ENCODE data around the gene GUCY2D.

Gene GUCY2D

GRCh38 chr17:8069587-8069860 is 67.1 kb downstream of the GUCY2D start:
- TF ChIP-seq POLR2AphosphoS5 (IDR thresholded peaks at IDR 0.05; ENCODE audit: borderline replicate concordance, low read depth, low read length) (no peak), EZH2 (IDR thresholded peaks at IDR 0.05) (no peak), FOXP2 (optimal IDR thresholded peaks at IDR 0.05; ENCODE audit: control extremely low read depth, extremely low read length, insufficient read depth) (no peak)
- Histone ChIP-seq H3K4me3 (no peak overlapping the region), H3K9ac (ENCODE audit: insufficient read length) (no peak overlapping the region), H3K27ac (no peak overlapping the region), H3K36me3 (ENCODE audit: insufficient read depth, low read length) (no peaks in the 10 kb centered on the region), H3K9me3 (ENCODE audit: low read depth, low read length) (no peaks in the 10 kb centered on the region)
- no peak for DNase-seq (ENCODE audit: low read depth, low spot score)

All from SK-N-MC (cell line).